Measurements from ENCODE around the gene PPP1R3G. TPM values are rescaled to one million over a fixed set of nuclear protein-coding genes. Genes with fewer than 3 reads are reported as not detected.

PPP1R3G gene
- total and polyA plus RNA-seq, 2 of the 13 experiments (the other 11 are each of a cell fraction or from before 2014, with no cell fraction given), result 1.2 to 1.3 TPM

DNA sequence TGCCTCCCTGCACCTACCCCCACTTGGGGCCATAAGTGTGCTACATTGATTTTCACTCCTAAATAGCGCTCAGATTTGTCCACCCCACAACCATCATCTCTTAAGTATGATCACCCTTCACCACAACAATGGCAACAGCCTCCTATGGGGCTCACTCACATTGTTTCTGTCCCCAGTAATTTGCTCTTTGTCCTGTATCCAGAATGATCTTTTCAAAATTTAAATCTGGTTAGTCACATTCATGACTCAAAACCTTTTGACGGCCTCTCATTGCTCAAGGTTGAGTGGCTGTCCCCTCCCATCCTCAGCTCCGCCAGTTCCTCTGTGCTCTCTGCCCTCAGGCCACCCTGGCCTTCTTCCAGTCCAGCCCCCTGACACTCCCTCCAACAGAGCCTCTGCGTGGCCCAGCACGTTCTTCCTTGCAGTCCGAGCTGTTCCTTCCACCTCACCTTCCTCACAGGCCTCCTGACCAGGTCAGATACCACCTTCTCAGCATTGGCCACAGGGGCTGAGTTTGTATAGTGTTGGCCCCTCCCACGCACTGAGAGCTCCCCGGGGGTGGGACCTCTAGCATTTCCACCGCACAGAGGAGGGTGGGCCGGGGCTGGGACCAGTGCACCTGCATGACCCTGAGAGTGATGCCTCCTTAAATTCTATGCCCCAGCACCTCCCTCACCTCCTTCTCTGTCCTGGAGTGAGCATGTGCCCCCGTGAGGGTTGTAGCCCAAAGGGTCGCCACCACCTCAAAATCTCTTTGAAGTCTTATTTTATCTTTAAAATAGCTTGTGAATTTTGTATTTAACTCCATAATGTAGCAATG, 2.4 kb upstream of the PPP1R3G start (continued):
- TF ChIP-seq, protein P1, sequence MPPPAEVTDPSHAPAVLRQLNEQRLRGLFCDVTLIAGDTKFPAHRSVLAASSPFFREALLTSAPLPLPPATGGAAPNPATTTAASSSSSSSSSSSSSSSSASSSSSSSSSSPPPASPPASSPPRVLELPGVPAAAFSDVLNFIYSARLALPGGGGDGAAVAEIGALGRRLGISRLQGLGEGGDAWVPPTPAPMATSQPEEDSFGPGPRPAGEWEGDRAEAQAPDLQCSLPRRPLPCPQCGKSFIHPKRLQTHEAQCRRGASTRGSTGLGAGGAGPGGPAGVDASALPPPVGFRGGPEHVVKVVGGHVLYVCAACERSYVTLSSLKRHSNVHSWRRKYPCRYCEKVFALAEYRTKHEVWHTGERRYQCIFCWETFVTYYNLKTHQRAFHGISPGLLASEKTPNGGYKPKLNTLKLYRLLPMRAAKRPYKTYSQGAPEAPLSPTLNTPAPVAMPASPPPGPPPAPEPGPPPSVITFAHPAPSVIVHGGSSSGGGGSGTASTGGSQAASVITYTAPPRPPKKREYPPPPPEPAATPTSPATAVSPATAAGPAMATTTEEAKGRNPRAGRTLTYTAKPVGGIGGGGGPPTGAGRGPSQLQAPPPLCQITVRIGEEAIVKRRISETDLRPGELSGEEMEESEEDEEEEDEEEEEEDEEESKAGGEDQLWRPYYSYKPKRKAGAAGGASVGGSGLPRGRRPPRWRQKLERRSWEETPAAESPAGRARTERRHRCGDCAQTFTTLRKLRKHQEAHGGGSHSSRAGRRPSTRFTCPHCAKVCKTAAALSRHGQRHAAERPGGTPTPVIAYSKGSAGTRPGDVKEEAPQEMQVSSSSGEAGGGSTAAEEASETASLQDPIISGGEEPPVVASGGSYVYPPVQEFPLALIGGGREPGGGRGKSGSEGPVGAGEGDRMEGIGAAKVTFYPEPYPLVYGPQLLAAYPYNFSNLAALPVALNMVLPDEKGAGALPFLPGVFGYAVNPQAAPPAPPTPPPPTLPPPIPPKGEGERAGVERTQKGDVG (CRISPR knock-in tag; IDR thresholded peaks at IDR 0.05; ENCODE audit: borderline replicate concordance), result peak; percentile 70; the same call in 1 of the 2 replicates
- no peak for TF ChIP-seq CENPT (CRISPR knock-in tag; IDR thresholded peaks at IDR 0.05; ENCODE audit: low read depth)
- TF ChIP-seq FOXA3 (CRISPR knock-in tag; IDR thresholded peaks at IDR 0.05), result no peak
- peak; percentile 29; the same call in 1 of the 2 replicates for TF ChIP-seq ZNF563 (CRISPR knock-in tag; IDR thresholded peaks at IDR 0.05)
- no peak for TF ChIP-seq SYNCRIP (IDR thresholded peaks at IDR 0.05; ENCODE audit: insufficient read depth, low read depth, low read length)
- TF ChIP-seq KDM6A (CRISPR knock-in tag; IDR thresholded peaks at IDR 0.05; ENCODE audit: low read depth), result no peak
- TF ChIP-seq PCBP1 (IDR thresholded peaks at IDR 0.05; ENCODE audit: borderline replicate concordance, low read depth, low read length), result no peak
- TF ChIP-seq NKX3-1 (CRISPR knock-in tag; IDR thresholded peaks at IDR 0.05), result no peak
- TF ChIP-seq, protein P2, sequence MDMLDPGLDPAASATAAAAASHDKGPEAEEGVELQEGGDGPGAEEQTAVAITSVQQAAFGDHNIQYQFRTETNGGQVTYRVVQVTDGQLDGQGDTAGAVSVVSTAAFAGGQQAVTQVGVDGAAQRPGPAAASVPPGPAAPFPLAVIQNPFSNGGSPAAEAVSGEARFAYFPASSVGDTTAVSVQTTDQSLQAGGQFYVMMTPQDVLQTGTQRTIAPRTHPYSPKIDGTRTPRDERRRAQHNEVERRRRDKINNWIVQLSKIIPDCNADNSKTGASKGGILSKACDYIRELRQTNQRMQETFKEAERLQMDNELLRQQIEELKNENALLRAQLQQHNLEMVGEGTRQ (IDR thresholded peaks at IDR 0.05; ENCODE audit: low read depth, low read length), result no peak
- TF ChIP-seq, protein P2 (CRISPR knock-in tag; IDR thresholded peaks at IDR 0.05; ENCODE audit: borderline replicate concordance), result no peak
- peak; percentile 66 for TF ChIP-seq XRCC5 (optimal IDR thresholded peaks at IDR 0.05; ENCODE audit: low read length)
- no peak for TF ChIP-seq KLF11 (CRISPR knock-in tag; IDR thresholded peaks at IDR 0.05)
- TF ChIP-seq ZNF652 (CRISPR knock-in tag; IDR thresholded peaks at IDR 0.05; ENCODE audit: borderline replicate concordance, low read depth), result no peak
- TF ChIP-seq SP2 (CRISPR knock-in tag; IDR thresholded peaks at IDR 0.05), result no peak
- TF ChIP-seq ZNF326 (CRISPR knock-in tag; IDR thresholded peaks at IDR 0.05; ENCODE audit: borderline replicate concordance), result no peak
- TF ChIP-seq ZNF225 (CRISPR knock-in tag; IDR thresholded peaks at IDR 0.05), result no peak
- TF ChIP-seq HOXA7 (CRISPR knock-in tag; IDR thresholded peaks at IDR 0.05), result no peak
- TF ChIP-seq CREM (IDR thresholded peaks at IDR 0.05), result 0 out of 2 replicates have a peak, but pooled peaks have one; percentile 35
- TF ChIP-seq CREM (CRISPR knock-in tag; IDR thresholded peaks at IDR 0.05), result no peak
- no peak for TF ChIP-seq ZNF34 (CRISPR knock-in tag; IDR thresholded peaks at IDR 0.05; ENCODE audit: borderline replicate concordance)
- TF ChIP-seq SRF (IDR thresholded peaks at IDR 0.05; ENCODE audit: low read depth, low read length), result no peak
- peak; percentile 43; the same call in 1 of the 2 replicates for TF ChIP-seq ISL2 (CRISPR knock-in tag; IDR thresholded peaks at IDR 0.05)
- no peak for TF ChIP-seq ZNF570 (CRISPR knock-in tag; IDR thresholded peaks at IDR 0.05; ENCODE audit: borderline replicate concordance)
- TF ChIP-seq CHD4 (IDR thresholded peaks at IDR 0.05; ENCODE audit: borderline replicate concordance, low read length), result no peak
- TF ChIP-seq ZMYM4 (CRISPR knock-in tag; IDR thresholded peaks at IDR 0.05), result peak; percentile 84
- no peak for TF ChIP-seq CHCHD3 (CRISPR knock-in tag; IDR thresholded peaks at IDR 0.05)
- TF ChIP-seq JUND (CRISPR knock-in tag; IDR thresholded peaks at IDR 0.05), result 0 out of 2 replicates have a peak, but pooled peaks have one; percentile 19
- TF ChIP-seq ZBTB7A (CRISPR knock-in tag; IDR thresholded peaks at IDR 0.05), result peak; percentile 65; the same call in 1 of the 2 replicates
